ENCODE measurements around the gene BDNF.

GRCh38 chr11:27701355-27702105, 1.3 kb upstream of the BDNF start:
- TF ChIP-seq CTCF (IDR thresholded peaks at IDR 0.05; ENCODE audit: poor library complexity, severe bottlenecking) (peak; percentile 57), SMC3 (conservative IDR thresholded peaks at IDR 0.05; ENCODE audit: poor library complexity) (peak; percentile 62), POLR2AphosphoS5 (IDR thresholded peaks at IDR 0.05) (no peak)

All from neural cell (in vitro differentiated cells).